ENCODE measurements around the gene B3GNT7.
"Not testable (repeated sequence)": the region's sequence is repeated elsewhere in the genome, so short reads cannot be mapped to it uniquely, and the experiment has no call there.

Gene B3GNT7

GRCh38 chr2:231423176-231423575 is 27.7 kb downstream of the B3GNT7 start:
- DNase-seq (ENCODE audit: low read depth in 1 of 2, low spot score in 1 of 2): no peak

- no peak for DNase-seq (ENCODE audit: low read depth in 1 of 2, low spot score in 1 of 2)
Observed at GRCh38 chr2:231425291-231425810, 29.8 kb downstream of the B3GNT7 start.

- DNase-seq (ENCODE audit: low read depth in 1 of 2, low spot score in 1 of 2): no peak
Observed at GRCh38 chr2:231425811-231426703, 30.5 kb downstream of the B3GNT7 start.

- no peak for DNase-seq (ENCODE audit: low read depth in 1 of 2, low spot score in 1 of 2)
Observed at GRCh38 chr2:231427116-231427515, 31.6 kb downstream of the B3GNT7 start.

GRCh38 chr2:231429152-231429551 is 33.6 kb downstream of the B3GNT7 start:
- no peak for DNase-seq (ENCODE audit: low read depth in 1 of 2, low spot score in 1 of 2)

- DNase-seq (ENCODE audit: low read depth in 1 of 2, low spot score in 1 of 2): no peak
Observed at GRCh38 chr2:231429901-231430300, 34.4 kb downstream of the B3GNT7 start.

- not testable (repeated sequence) for DNase-seq (ENCODE audit: low read depth in 1 of 2, low spot score in 1 of 2)
Observed at GRCh38 chr2:231430437-231430836, 34.9 kb downstream of the B3GNT7 start.

GRCh38 chr2:231431606-231432005 is 36.1 kb downstream of the B3GNT7 start:
- DNase-seq (ENCODE audit: low read depth in 1 of 2, low spot score in 1 of 2): no peak

- no peak for DNase-seq (ENCODE audit: low read depth in 1 of 2, low spot score in 1 of 2)
Observed at GRCh38 chr2:231433990-231434389, 38.5 kb downstream of the B3GNT7 start.

GRCh38 chr2:231436957-231437356 is 41.4 kb downstream of the B3GNT7 start:
- no peak for DNase-seq (ENCODE audit: low read depth in 1 of 2, low spot score in 1 of 2)

GRCh38 chr2:231449503-231450054 is 54.1 kb downstream of the B3GNT7 start:
- DNase-seq (ENCODE audit: low read depth in 1 of 2, low spot score in 1 of 2): no peak

- no peak for DNase-seq (ENCODE audit: low read depth in 1 of 2, low spot score in 1 of 2)
Observed at GRCh38 chr2:231450548-231450989, 55.1 kb downstream of the B3GNT7 start.

Data from activated CD4-positive, alpha-beta T cell treated with anti-CD3 and anti-CD28 coated beads, Interleukin-2, amount 50 U/mL, for 24 hours (primary cell).